K562 (cell line): ENCODE measurements around the gene SMIM8. TPM values are rescaled to one million over a fixed set of nuclear protein-coding genes. Genes with fewer than 3 reads are reported as not detected.

Source experiments
- CHAMP1 ChIP-seq: fragments of 450-650 bp; IDR thresholded peaks from 2 replicates; pipeline ENCODE4 v1.6.1; 2016; ENCODE audit warnings: mild to moderate bottlenecking
- DDX20 ChIP-seq: fragments of 450-650 bp; IDR thresholded peaks from 2 replicates; pipeline ENCODE4 v1.6.1; 2016; ENCODE audit warnings: missing genetic modification characterization, low read depth, mild to moderate bottlenecking, missing compliant biosample characterization, moderate library complexity
- ESRRA ChIP-seq: fragments of 450-650 bp; IDR thresholded peaks from 2 replicates; pipeline ENCODE4 v1.6.1; 2014; ENCODE audit warnings: low read depth, mild to moderate bottlenecking, moderate library complexity, borderline replicate concordance
- GABPA ChIP-seq: fragments of 200-800 bp; sonication (Bioruptor generic); conservative IDR thresholded peaks from 2 replicates; pipeline ENCODE4 v1.6.1; 2016; ENCODE audit warnings: low read depth, missing genetic modification characterization, missing compliant biosample characterization
- GATAD2B ChIP-seq: fragments of 450-650 bp; IDR thresholded peaks from 2 replicates; pipeline ENCODE4 v1.6.1; 2017; ENCODE audit warnings: mild to moderate bottlenecking, borderline replicate concordance
- NKRF ChIP-seq: fragments of 450-650 bp; IDR thresholded peaks from 2 replicates; pipeline ENCODE4 v1.6.1; 2016; ENCODE audit warnings: borderline replicate concordance
- OTX1 ChIP-seq: fragments of 450-650 bp; formaldehyde crosslinking; IDR thresholded peaks from 2 replicates; pipeline ENCODE4 v1.4.0; 2022; ENCODE audit warnings: mild to moderate bottlenecking
- THRA ChIP-seq: fragments of 450-650 bp; IDR thresholded peaks from 2 replicates; pipeline ENCODE4 v1.6.1; 2017; ENCODE audit warnings: mild to moderate bottlenecking, moderate library complexity
- ZNF318 ChIP-seq, 2 experiments: fragments of 450-650 bp; IDR thresholded peaks; 2 replicates each; pipeline ENCODE4 v1.6.1; 2016; ENCODE audit warnings: mild to moderate bottlenecking in 2 of 2, borderline replicate concordance in 1 of 2, low read depth in 1 of 2, moderate library complexity in 1 of 2
- ZNF639 ChIP-seq, 2 experiments: fragments of 200-800 bp in 1 of 2; sonication (Bioruptor generic) in 1 of 2; sonication (generic) in 1 of 2; formaldehyde crosslinking in 1 of 2; IDR thresholded peaks in 1 of 2; conservative IDR thresholded peaks in 1 of 2; 2 replicates each; pipeline versions ENCODE4 v1.5.0 to v1.6.1; 2016 to 2020; ENCODE audit warnings: missing compliant biosample characterization in 1 of 2, missing genetic modification characterization in 1 of 2, missing genetic modification reagents in 1 of 2
- polyA plus RNA-seq, 8 experiments: library from polyadenylated mRNA; depleted of rRNA in 4 of 8; stranded (reverse) in 5 of 8; unstranded in 3 of 8; fragments of >200 nt; fragmentation: Nextera tagmentation in 2 of 8; fragmentation: Illumina TruSeq in 1 of 8; extraction: Ambion mirVana in 2 of 8; extraction: Trizol in 1 of 8; gene quantifications; 2 replicates each; pipeline versions ENCODE4 v1.2.1 to v1.2.3, GENCODE V29; 2011 to 2014; ENCODE audit warnings: inconsistent platforms in 1 of 8, missing spikeins in 1 of 8
- total RNA-seq, 7 experiments: library from RNA; depleted of rRNA in 6 of 7; stranded (reverse); fragments of >200 nt in 6 of 7; fragmentation: Illumina TruSeq in 2 of 7; extraction: Trizol in 2 of 7; gene quantifications; 2 replicates each; pipeline versions ENCODE4 v1.2.1 to v1.2.3, GENCODE V29; 2011 to 2021; ENCODE audit warnings: low replicate concordance in 1 of 7

The SMIM8 gene
- total and polyA plus RNA-seq, 9 of the 15 experiments (the other 6 are each of a cell fraction or from before 2014, with no cell fraction given) = 8.3 to 53.7 (median 15.1) TPM

- TF ChIP-seq ZNF318 (IDR thresholded peaks at IDR 0.05; ENCODE audit: borderline replicate concordance in 1 of 2, low read depth in 1 of 2) (no peak), DDX20 (no peak), NKRF (no peak), CHAMP1 (no peak), OTX1 (CRISPR knock-in tag) (no peak), ZNF639 (CRISPR knock-in tag; conservative IDR thresholded peaks at IDR 0.05 in 1 of 2, IDR thresholded peaks at IDR 0.05 in 1 of 2) (0 out of 4 replicates have a peak, but pooled peaks of 1 of the 2 experiments have one; percentile 23), GABPA (tag) (peak; percentile 56), ESRRA (no peak), GATAD2B (no peak), THRA (no peak)
Observed at GRCh38 chr6:87333591-87334181, 11.3 kb downstream of the SMIM8 start (continued).
